PC-9 (cell line): ENCODE data around the gene ADAM17.

ENCODE experiments used
- EZH2 ChIP-seq: fragments of 200-600 bp; sonication (generic); IDR thresholded peaks from 2 replicates; pipeline ENCODE4 v1.8.0; 2017; ENCODE audit warnings: antibody characterized with exemption, low read depth
- TF ChIP-seq, protein P1 (sequence below): fragments of 200-600 bp; sonication (generic); conservative IDR thresholded peaks from 2 replicates; pipeline ENCODE4 v1.6.1; 2017; ENCODE audit warnings: mixed run types, antibody characterized with exemption, mild to moderate bottlenecking, moderate library complexity

DNA sequence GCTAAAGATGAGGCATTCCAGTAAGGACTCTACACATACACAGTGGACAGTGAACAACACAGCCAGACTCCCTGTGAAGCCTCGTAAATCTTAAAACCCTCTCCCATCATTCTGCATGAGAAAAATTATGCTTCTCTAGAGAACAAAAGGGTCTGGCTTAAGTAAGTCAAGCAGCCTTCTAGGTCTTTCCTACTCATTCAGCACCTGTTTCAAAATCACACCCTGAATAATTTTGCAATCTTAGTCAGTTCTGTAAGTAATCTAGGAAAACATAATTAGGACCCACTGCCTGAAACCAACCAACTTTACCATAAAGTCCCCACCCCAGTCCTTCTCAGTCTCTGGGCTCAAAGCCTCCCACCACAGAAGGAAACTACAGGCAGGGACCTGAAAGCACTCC is 61.5 kb downstream of the ADAM17 start:
- TF ChIP-seq, protein P1, sequence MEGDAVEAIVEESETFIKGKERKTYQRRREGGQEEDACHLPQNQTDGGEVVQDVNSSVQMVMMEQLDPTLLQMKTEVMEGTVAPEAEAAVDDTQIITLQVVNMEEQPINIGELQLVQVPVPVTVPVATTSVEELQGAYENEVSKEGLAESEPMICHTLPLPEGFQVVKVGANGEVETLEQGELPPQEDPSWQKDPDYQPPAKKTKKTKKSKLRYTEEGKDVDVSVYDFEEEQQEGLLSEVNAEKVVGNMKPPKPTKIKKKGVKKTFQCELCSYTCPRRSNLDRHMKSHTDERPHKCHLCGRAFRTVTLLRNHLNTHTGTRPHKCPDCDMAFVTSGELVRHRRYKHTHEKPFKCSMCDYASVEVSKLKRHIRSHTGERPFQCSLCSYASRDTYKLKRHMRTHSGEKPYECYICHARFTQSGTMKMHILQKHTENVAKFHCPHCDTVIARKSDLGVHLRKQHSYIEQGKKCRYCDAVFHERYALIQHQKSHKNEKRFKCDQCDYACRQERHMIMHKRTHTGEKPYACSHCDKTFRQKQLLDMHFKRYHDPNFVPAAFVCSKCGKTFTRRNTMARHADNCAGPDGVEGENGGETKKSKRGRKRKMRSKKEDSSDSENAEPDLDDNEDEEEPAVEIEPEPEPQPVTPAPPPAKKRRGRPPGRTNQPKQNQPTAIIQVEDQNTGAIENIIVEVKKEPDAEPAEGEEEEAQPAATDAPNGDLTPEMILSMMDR: no peak
- no peak for TF ChIP-seq EZH2
